Skeletal muscle cell (primary cell): ENCODE results near the gene FAM161B.

Experiments
- DNase-seq: peaks from one replicate; pipeline ENCODE4 v3.0.0-alpha.2; 2010; ENCODE audit warnings: low read depth
- H3K4me3 ChIP-seq: 2 replicates; pipeline ENCODE4 v1.5.1; 2011; ENCODE audit warnings: low read depth, mild to moderate bottlenecking, control low read depth, low read length, moderate library complexity

FAM161B gene

GRCh38 chr14:73886449-73887317 lies 63.2 kb downstream of the FAM161B start, which contains the start of gene ZNF410:
Gene ZNF410 (plus strand): TSS chr14:73886859. CDS start chr14:73892176, 5,317 bp downstream.
- H3K4me3 ChIP-seq, result peak within 1 kb of the TSS; percentile 73
- DNase-seq, result peak; percentile 94

DNA sequence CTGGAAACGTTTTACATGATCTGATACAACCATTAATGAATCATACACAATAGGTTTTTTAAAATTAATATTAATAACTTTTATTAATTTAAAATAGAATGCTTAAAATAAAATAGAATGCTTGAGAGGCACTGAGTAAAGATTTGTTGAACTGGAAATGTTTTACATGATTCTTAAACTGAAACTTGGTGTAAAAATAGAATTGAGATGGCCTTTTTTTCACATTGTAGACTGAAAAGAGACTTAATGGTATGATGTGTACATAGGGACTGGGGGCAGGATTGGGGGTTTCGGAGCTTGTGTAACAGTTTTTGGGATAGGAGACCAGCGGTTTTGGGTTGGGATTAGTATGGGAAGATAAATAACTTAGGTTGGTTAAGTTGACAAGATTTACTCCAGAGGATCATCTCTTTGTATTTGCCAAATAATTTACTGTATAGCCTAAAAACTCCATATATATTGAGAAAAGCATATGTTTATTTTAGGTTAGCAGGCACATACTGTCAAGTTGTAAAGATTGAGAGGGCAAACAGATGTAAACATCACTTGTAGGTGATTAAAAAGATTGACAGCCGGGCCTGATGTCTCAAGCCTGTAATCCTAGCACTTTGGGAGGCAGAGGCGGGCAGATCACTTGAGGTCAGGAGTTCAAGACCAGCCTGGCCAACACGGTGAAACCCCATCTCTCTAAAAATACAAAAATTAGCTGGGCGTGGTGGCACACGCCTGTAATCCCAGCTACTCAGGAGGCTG lies 65.3 kb downstream of the FAM161B start:
- DNase-seq, result no peak

More for the DNA sequence above, 65.3 kb downstream of the FAM161B start:
- no peak overlapping the region for H3K4me3 ChIP-seq
